Heart right ventricle (tissue), 16 donors: ENCODE results near the gene ZBTB7A. TPM values are rescaled to one million over a fixed set of nuclear protein-coding genes. Genes with fewer than 3 reads are reported as not detected.

Experiments used
- ATAC-seq, 8 donors: fragments of 200-7000 bp; cut with Tn5 transposase; one replicate each; pipeline ENCODE4 v1.9.1; 2020; ENCODE audit warnings: mild to moderate bottlenecking in 8 of 8, moderate library complexity in 8 of 8, moderate number of reproducible peaks in 1 of 8
- DNase-seq, 2 donors: peaks; one replicate each; pipeline ENCODE4 v3.0.0-alpha.2; 2020
- H3K27ac ChIP-seq, 10 donors: fragments of 200-600 bp; sonication (generic) in 2 of 10; one replicate each; pipeline versions ENCODE4 v1.5.0 to v1.8.0; 2020 to 2022; ENCODE audit warnings: mild to moderate bottlenecking in 3 of 10
- H3K27me3 ChIP-seq, 7 donors: fragments of 200-600 bp; one replicate each; pipeline ENCODE4 v1.8.0; 2021 to 2022; ENCODE audit warnings: mild to moderate bottlenecking in 2 of 7
- H3K36me3 ChIP-seq, 9 donors: fragments of 200-600 bp; sonication (generic) in 1 of 9; one replicate each; pipeline versions ENCODE4 v1.5.0 to v1.8.0; 2020 to 2022; ENCODE audit warnings: mild to moderate bottlenecking in 2 of 9
- H3K4me1 ChIP-seq, 9 donors: fragments of 200-600 bp; sonication (generic) in 1 of 9; one replicate each; pipeline versions ENCODE4 v1.5.0 to v1.8.0; 2020 to 2022; ENCODE audit warnings: mild to moderate bottlenecking in 4 of 9
- H3K4me3 ChIP-seq, 10 donors: fragments of 200-600 bp; sonication (generic) in 2 of 10; one replicate each; pipeline versions ENCODE4 v1.5.0 to v1.8.0; 2020 to 2022; ENCODE audit warnings: mild to moderate bottlenecking in 7 of 10, moderate library complexity in 2 of 10
- H3K9me3 ChIP-seq, 11 donors: fragments of 200-600 bp in 10 of 11; sonication (generic) in 2 of 11; one replicate each; pipeline versions ENCODE4 v1.5.0 to v1.8.0; 2013 to 2022; ENCODE audit warnings: mild to moderate bottlenecking in 2 of 11, control low read depth in 1 of 11, moderate library complexity in 1 of 11
- CTCF ChIP-seq, 9 donors: fragments of 200-600 bp; sonication (generic) in 2 of 9; IDR thresholded peaks; one replicate each; pipeline versions ENCODE4 v1.5.0 to v1.8.0; 2021 to 2022; ENCODE audit warnings: antibody characterized with exemption in 9 of 9, mild to moderate bottlenecking in 5 of 9, moderate library complexity in 1 of 9
- WGBS, 2 donors: extraction: QIAGEN DNeasy Blood & Tissue Kit; methylation state at CpG; one replicate each; pipeline ENCODE4 v1.1.7; 2013; ENCODE audit warnings: inconsistent platforms in 1 of 2; 5-methylcytosine and 5-hydroxymethylcytosine counted together
- intact Hi-C, 10 donors: fragments of 100-400 bp; cut with DNase I; formaldehyde crosslinking; loops; one replicate each; pipeline versions ENCODE4 v1.11.1 to v1.14.2; 2022
- polyA plus RNA-seq, 2 donors: library from polyadenylated mRNA; stranded (reverse); fragments of 200-250 nt; gene quantifications; one replicate each; pipeline ENCODE4 v1.2.3, GENCODE V29; 2013
- total RNA-seq, 10 donors: library from RNA; stranded (reverse); fragmentation: NEBNext Ultra II Directional in 3 of 10; extraction: Animal tissue kit (Norgen Biotek cat#: 25700) in 3 of 10; gene quantifications; one replicate each; pipeline versions ENCODE4 v1.2.1 to v1.2.4, GENCODE V29; 2021 to 2023
- donor health status: Arrhythmogenic right ventricular cardiomyopathy.
- donor health status: ischemic (EF 13 %, LVEDD 7.1; RV severe dilation, severe dysfunction).
- donor health status: healthy with polysubstance abuse.
- donor health status: DM: no; HTN: yes; CAD: no.
- donor health status: DM: no; HTN: no; CAD: no.
- donor health status: ischemic (EF 25% LVEDD 6.9; RV normal size, moderate dysfunction).
- donor health status: ischemic (EF 25% LVEDD 5.7; RV mildly dilated, moderate dysfunction).
- donor health status: healthy.
- donor health status: DM: yes; HTN: yes; CAD: no.
- donor health status: Ischemic cardiomyopathy.
- donor health status: ischemic (EF 35%, LVEDD 5.7; RV mildly dilated, moderate dysfunction).
- donor health status: nonischemic (EF 11% LVEDD 7.7; RV severe dilation, severe dysfunction).
- donor health status: DM: yes; HTN: yes; CAD: no.
- donor health status: PGD.
- donor health status: ischemic (EF 29% LVEDD 5.4; RV normal size, mild dysfunction).
- donor health status: nonischemic (EF 23%, LVEDD 6.1; RV moderate dilation, normal function).

The ZBTB7A gene
- total and polyA plus RNA-seq, 12 donors = 9.6 to 40.5 (median 25.2) TPM

- intact Hi-C loops = no loop called here
- WGBS, 2 donors = 84 to 87% methylated on average over 40 of the region's 40 CpGs
- Histone ChIP-seq H3K9me3 (no peaks in the 10 kb centered on the region), H3K36me3 (peaks cover 0 to 65% (median 26%) of the 10 kb centered on the region in 9 donors), H3K4me3 (no peak overlapping the region), H3K4me1 (peaks cover 0 to 16% (median 12%) of the 10 kb centered on the region in 9 donors), H3K27ac (no peak overlapping the region), H3K27me3 (no peaks in the 10 kb centered on the region)
- DNase-seq (no peak), ATAC-seq (no peak)
- no peak for TF ChIP-seq CTCF (IDR thresholded peaks at IDR 0.05)
Measured at GRCh38 chr19:4038661-4039423, 27.9 kb downstream of the ZBTB7A start.

GRCh38 chr19:4038057-4038456, 28.6 kb downstream of the ZBTB7A start:
- no peak overlapping the region for H3K4me3 ChIP-seq
- no peaks in the 10 kb centered on the region for H3K9me3 ChIP-seq
- H3K4me1 ChIP-seq = peaks cover 0 to 11% (median 9%) of the 10 kb centered on the region in 9 donors
- 94% methylated on average over 32 to 33 of the region's 33 CpGs for WGBS, 2 donors
- H3K27ac ChIP-seq = no peak overlapping the region
- DNase-seq = no peak
- no peak for ATAC-seq
- no peak for TF ChIP-seq CTCF (IDR thresholded peaks at IDR 0.05)
- H3K27me3 ChIP-seq = no peaks in the 10 kb centered on the region
- peaks cover 0 to 73% (median 32%) of the 10 kb centered on the region in 9 donors for H3K36me3 ChIP-seq
- intact Hi-C loops = no loop called here

- Histone ChIP-seq H3K4me1 (peaks cover 0 to 5% (median 2%) of the 10 kb centered on the region in 9 donors), H3K9me3 (no peaks in the 10 kb centered on the region), H3K4me3 (no peak overlapping the region), H3K36me3 (peaks cover 0 to 79% (median 35%) of the 10 kb centered on the region in 9 donors), H3K27me3 (no peaks in the 10 kb centered on the region), H3K27ac (no peak overlapping the region)
- DNase-seq (no peak), ATAC-seq (peak in 1 of 8 donors; percentile 1)
- intact Hi-C loops = no loop called here
- WGBS, 2 donors = 93 to 94% methylated on average over 49 to 54 of the region's 54 CpGs
- TF ChIP-seq CTCF (IDR thresholded peaks at IDR 0.05) = no peak
Measured at GRCh38 chr19:4037301-4037949, 29.3 kb downstream of the ZBTB7A start.

- no peak for TF ChIP-seq CTCF (IDR thresholded peaks at IDR 0.05)
- peak in 1 of 8 donors; percentile 1 for ATAC-seq
- Histone ChIP-seq H3K27me3 (no peaks in the 10 kb centered on the region), H3K27ac (no peak overlapping the region), H3K4me1 (no peaks in the 10 kb centered on the region), H3K36me3 (peaks cover 0 to 79% (median 40%) of the 10 kb centered on the region in 9 donors), H3K9me3 (no peaks in the 10 kb centered on the region), H3K4me3 (no peak overlapping the region)
- intact Hi-C loops = no loop called here
- 93 to 94% methylated on average over 25 of the region's 25 CpGs for WGBS, 2 donors
- DNase-seq = no peak
Measured at GRCh38 chr19:4036576-4037300, 30.0 kb downstream of the ZBTB7A start.
